ENCODE measurements around the gene IZUMO2.

GRCh38 chr19:50204081-50204428, 41.0 kb upstream of the IZUMO2 start:
- TF ChIP-seq CTCF (IDR thresholded peaks at IDR 0.05) (no peak), EZH2 (IDR thresholded peaks at IDR 0.05; ENCODE audit: borderline replicate concordance, insufficient read depth, low read depth, low read length, poor library complexity, severe bottlenecking) (no peak)
